Measurements from ENCODE around the gene AGFG2.
"Not testable (repeated sequence)": the region's sequence is repeated elsewhere in the genome, so short reads cannot be mapped to it uniquely, and the experiment has no call there.

AGFG2 gene

GRCh38 chr7:100521909-100522593, 17.0 kb upstream of the AGFG2 start:
- not testable (repeated sequence) for DNase-seq

DNA sequence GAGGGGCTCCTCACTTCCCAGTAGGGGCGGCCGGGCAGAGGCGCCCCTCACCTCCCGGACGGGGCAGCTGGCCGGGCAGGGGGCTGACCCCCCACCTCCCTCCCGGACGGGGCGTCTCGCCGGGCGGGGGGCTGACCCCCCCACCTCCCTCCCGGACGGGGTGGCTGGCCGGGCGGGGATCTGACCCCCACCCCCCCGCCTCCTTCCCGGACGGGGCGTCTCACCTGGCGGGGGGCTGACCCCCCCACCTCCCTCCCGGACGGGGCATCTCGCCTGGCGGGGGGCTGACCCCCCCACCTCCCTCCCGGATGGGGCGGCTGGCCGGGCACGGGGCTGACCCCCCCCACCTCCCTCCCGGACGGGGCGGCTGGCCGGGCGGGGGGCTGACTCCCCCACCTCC, 15.8 kb upstream of the AGFG2 start:
- DNase-seq = not testable (repeated sequence)

DNA sequence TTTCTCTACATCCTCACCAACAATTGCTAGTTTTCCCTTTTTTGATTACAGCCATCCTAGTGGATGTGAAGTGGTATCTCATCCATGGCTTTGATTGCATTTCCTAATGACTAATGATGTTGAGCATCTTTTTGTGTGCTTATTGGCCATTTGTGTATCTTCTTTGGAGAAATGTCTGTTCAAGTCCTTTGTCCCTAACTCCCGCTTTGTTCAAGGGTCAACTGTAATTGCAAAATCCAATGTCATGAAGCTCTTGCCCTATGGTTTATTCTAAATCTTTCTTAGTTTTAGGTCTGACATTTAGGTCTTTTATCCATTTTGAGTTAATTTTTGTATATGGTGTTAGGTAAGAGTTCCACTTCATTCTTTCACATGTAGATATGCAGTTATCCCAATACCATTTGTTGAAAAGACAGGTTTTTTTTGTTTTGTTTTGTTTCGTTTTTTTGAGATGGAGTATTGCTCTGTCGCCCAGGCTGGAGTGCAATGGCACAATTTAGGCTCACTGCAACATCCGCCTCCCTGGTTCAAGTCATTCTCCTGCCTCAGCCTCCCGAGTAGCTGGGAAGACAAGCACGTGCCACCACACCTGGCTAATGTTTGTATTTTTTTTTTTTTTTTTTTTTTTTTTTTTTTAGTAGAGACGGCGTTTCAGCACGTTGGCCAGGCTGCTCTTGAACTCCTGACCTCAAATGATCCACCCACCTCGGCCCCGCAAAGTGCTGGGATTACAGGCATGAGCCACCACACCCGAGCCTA, 10.7 kb upstream of the AGFG2 start:
- DNase-seq = not testable (repeated sequence)

- no peak for DNase-seq
Measured at GRCh38 chr7:100532165-100533022, 6.6 kb upstream of the AGFG2 start.

DNA sequence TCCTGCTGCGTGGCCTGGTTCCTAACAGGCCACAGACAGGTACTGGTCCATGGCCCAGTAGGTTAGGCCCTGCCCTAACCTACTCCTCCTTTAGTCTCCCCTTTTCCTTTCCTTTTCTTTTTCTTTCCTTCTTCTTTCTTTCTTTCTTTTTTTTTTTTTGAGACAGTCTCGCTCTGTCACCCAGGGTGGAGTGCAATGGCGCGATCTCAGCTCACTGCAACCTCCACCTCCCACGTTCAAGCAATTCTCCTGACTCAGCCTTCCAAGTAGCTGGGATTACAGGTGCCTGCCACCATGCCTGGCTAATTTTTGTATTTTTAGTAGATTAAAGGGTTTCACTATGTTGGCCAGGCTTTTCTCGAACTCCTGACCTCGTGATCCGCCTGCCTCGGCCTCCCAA, 3.0 kb upstream of the AGFG2 start:
- DNase-seq = not testable (repeated sequence)

GRCh38 chr7:100536695-100537094, 2.3 kb upstream of the AGFG2 start:
- not testable (repeated sequence) for DNase-seq

DNA sequence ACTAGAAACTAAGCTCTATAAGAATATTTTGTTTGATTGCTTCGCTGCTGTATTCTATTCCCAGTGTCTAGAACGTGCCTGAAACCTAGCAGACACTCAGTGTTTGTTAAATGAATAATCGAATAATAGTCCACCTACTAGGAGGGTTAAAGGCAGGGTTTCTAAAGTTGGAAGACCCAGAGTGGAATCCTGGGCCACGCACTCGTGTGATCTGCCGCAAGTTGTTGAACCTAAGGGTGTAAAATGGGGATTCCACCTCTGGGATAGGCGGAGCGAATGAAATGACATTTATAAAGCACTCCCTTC, 702 bp upstream of the AGFG2 start:
- DNase-seq = no peak

DNA sequence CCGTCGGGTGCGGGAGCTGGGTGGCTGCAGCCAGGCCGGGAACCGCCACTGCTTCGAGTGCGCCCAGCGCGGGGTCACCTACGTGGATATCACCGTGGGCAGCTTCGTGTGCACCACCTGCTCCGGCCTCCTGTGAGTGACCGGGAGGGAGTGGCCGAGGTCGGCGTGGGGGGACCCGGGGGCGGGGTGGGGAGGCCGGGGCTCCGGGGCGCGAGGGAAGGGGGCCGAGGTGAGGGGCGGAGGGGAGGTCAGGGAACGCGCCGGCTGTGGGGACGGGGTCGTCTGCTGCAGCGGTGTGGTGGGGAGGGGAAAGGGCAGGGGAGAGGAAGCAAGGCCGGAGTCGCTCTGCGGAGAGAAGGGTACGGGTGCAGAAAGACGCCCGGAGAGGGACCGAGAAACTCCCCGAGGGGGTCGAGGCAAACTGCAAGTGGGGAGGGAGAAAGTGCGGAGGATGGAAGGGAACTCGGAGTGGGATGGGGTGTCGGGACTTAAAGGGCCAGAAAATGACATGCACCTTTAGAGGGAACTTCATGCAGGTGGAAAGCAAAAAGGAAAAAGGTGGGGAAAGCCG, 518 bp downstream of the AGFG2 start:
- no peak for DNase-seq

- DNase-seq = no peak
Measured at GRCh38 chr7:100540073-100540723, 1.2 kb downstream of the AGFG2 start.

DNA sequence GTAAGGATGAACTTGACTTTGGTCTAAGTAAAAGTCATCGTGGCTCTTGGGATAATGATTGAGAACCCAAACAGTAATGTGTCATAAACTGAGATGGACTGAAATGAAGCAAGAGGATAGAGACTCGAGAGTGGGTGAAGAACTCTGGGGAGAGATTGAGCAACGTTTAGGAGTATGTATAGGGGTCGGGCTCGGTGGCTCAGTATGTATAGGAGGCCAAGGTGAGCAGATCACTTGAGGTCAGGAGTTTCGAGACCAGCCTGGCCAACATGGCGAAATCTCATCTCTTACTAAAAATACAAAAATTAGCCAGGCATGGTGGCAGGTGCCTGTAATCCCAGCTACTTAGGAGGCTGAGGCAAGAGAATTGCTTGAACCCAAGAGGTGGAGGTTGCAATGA, 2.3 kb downstream of the AGFG2 start:
- not testable (repeated sequence) for DNase-seq

DNA sequence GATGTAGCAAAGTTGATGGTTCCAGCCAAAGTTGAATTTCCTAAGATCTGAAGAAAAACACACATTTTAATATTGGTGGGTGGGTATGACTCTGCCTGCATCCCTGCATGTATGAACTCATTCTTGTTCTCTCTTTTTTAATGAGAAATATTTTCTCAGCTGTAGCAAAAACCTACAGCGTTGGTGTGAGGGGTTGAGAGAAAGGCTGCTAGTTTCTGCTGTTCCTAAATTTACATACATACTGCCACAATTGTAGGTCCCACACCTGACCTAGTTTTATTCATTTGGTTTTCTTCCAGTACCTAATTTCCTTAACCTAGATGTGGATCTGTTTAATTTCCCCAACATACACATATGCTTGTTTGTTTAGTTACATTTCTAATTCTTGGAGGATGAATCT, 4.6 kb downstream of the AGFG2 start:
- DNase-seq = no peak

- DNase-seq = no peak
Measured at GRCh38 chr7:100544386-100544785, 5.4 kb downstream of the AGFG2 start.

DNA sequence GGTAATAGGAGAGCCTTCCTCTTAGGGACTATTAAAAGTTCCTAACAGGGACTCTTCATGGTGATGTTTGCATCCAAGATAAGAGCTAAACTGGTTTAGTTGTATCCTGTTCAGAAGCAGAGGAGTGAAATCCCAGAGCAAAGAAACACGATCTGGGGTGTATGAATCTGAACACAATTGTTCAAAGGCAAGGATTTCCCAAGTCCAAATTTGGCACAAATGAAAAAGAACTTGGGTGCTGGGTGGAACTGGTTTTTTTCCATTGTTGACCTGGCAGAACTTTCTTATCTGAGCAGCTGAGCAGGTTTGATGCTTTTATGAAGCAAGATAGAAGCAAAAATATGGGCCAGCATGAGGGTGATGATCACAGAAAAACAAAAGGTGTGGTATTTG, 6.0 kb downstream of the AGFG2 start:
- no peak for DNase-seq

- no peak for DNase-seq
Measured at GRCh38 chr7:100545360-100546128, 6.5 kb downstream of the AGFG2 start.

GRCh38 chr7:100546129-100546925, 7.3 kb downstream of the AGFG2 start:
- no peak for DNase-seq

DNA sequence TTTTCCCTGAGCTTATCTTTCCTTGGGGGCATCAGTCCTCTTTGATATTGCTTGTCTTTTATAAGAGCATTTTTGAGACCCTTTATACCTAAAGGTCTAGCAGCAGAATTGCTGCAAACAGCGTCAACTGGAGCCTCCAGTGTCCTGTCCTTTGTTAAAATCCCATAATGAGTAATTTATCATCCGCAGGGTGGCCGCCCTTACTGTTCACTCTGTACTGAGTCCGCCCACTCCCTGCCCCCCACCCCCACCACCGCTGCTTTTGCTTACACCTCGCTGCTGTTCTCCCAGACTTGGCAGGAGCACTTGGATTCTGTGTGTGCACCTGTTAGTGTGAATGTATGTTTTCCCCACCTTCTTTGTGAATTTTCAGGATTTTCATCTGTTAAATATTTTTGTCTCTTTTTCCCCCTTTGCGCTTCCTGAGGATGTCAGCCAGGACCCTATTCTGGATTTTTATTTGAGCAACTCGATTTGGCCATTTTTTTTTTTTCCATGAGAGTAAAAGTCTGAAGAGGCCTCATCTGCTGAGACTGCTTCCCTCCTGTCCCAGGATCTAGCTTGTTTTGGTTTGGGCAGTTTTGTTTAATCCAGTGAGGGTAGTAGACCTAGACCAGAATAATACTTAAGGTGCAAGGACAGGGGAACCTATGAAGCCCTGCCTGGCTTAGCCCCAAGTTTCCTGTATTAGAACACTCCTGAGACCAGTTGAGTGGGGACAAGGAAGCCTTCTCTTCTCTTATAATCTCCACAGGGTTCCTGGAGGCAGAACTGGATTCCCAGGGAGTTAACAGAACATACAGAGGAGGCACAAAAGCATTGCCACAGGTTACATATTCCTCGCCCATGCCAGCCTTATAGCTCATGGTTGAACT, 8.2 kb downstream of the AGFG2 start:
- DNase-seq = no peak

DNA sequence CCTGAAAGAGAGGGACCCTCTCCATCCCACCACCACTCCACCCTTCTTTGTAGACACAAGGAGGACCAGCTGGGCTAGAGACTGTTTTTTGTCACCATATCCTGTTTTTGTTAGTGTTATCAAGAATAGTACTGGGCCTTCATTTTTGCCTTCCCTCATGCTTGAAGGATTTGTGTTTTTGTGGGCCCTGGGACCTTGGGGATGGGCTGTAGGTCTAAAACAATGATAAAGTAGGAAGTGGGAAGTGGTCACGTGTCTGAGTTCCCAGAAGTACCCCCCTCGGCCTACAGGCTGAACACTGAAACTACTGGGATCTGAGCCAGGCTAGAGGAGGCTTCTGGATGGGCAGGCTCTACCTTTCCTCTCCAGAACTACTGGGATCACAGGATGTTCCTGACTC, 8.9 kb downstream of the AGFG2 start:
- no peak for DNase-seq

GRCh38 chr7:100548446-100548845, 9.4 kb downstream of the AGFG2 start:
- not testable (repeated sequence) for DNase-seq

DNA sequence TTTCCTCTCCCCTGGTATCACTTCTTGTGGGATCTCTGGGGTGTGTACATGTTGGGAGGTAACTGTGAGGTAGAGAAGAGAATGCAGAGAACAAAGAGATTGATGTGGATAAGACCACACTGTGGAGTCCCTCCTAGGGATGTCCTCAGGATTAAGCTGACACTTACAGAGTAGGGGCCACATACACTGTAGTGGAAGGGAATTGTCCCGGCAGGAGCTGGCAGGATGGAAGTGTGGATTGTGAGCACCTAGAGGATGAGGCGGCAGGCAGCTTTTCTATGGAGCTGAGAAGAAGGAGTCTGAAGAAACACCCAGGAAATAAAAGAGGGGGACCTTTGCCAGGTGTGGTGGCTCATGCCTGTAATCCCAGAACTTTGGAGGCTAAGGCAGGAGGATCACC, 13.5 kb downstream of the AGFG2 start:
- DNase-seq = no peak

- DNase-seq = no peak
Measured at GRCh38 chr7:100553032-100553431, 14.0 kb downstream of the AGFG2 start.

Data from NCI-H1930 (cell line).